Panc1 (cell line): ENCODE results near the gene GRIN2A. TPM values are rescaled to one million over a fixed set of nuclear protein-coding genes. Genes with fewer than 3 reads are reported as not detected.
A peak's percentile ranks its signal among the peaks of the same experiment; 100 is the strongest.

Experiments
- ATAC-seq: fragments of 200-7000 bp; cut with Tn5 transposase; 2 replicates; pipeline ENCODE4 v1.9.1; 2020; ENCODE audit warnings: mild to moderate bottlenecking, moderate library complexity
- BruUV-seq: library from RNA; stranded (reverse); fragments of 400-500 nt; replicated peaks from 2 replicates; lab custom pipeline; 2021; lab: Mats Ljungman, UMichigan
- CTCF ChIA-PET: fragments of 300-600 bp; sonication (Branson Sonifier 250); formaldehyde crosslinking; loops from one replicate; lab custom pipeline; 2022; ENCODE audit warnings: antibody characterized with exemption; lab: Charles Lee
- POLR2A ChIA-PET: fragments of 300-600 bp; sonication (Branson Sonifier 250); formaldehyde crosslinking; loops from one replicate; lab custom pipeline; 2022; ENCODE audit warnings: antibody characterized with exemption; lab: Charles Lee
- DNase-seq: peaks from one replicate; pipeline ENCODE4 v3.0.0-alpha.2; 2010; ENCODE audit warnings: low read depth, low spot score
- H3K27ac ChIP-seq: 2 replicates; pipeline ENCODE4 v1.5.1; 2011; ENCODE audit warnings: mild to moderate bottlenecking, low read length, inconsistent platforms
- H3K27me3 ChIP-seq: fragments of 200-500 bp; sonication (Bioruptor generic); 2 replicates; pipeline ENCODE4 v1.6.0; 2014; ENCODE audit warnings: low read length, inconsistent platforms; ENCODE audit not compliant: control insufficient read depth, insufficient read depth
- H3K36me3 ChIP-seq: fragments of 200-500 bp; sonication (Bioruptor generic); 2 replicates; pipeline ENCODE4 v1.5.1; 2014; ENCODE audit warnings: inconsistent platforms, mild to moderate bottlenecking, low read length, moderate library complexity; ENCODE audit not compliant: control insufficient read depth, insufficient read depth
- H3K4me1 ChIP-seq: 2 replicates; pipeline ENCODE4 v1.5.1; 2011; ENCODE audit warnings: inconsistent platforms, mild to moderate bottlenecking, low read length, moderate library complexity; ENCODE audit not compliant: control insufficient read depth, insufficient read depth
- H3K4me3 ChIP-seq, 2 experiments: 2 replicates each; pipeline ENCODE4 v1.5.1; 2011 to 2012; ENCODE audit warnings: low read depth in 2 of 2, low read length in 2 of 2, mild to moderate bottlenecking in 2 of 2, inconsistent platforms in 1 of 2, moderate library complexity in 1 of 2
- H3K9me3 ChIP-seq: fragments of 200-500 bp; sonication (Bioruptor generic); 2 replicates; pipeline ENCODE4 v1.5.1; 2014; ENCODE audit warnings: low read depth, mild to moderate bottlenecking, inconsistent platforms, low read length, moderate library complexity; ENCODE audit not compliant: control insufficient read depth, insufficient read depth
- POLR2AphosphoS5 ChIP-seq: IDR thresholded peaks from 2 replicates; pipeline ENCODE4 v1.6.1; 2012; ENCODE audit warnings: mild to moderate bottlenecking, low read depth, low read length, moderate library complexity
- SIN3A ChIP-seq: IDR thresholded peaks from 2 replicates; pipeline ENCODE4 v1.6.1; 2012; ENCODE audit warnings: low read depth, mild to moderate bottlenecking, low read length, moderate library complexity, borderline replicate concordance; ENCODE audit not compliant: insufficient read depth
- TCF7L2 ChIP-seq: IDR thresholded peaks from 2 replicates; pipeline ENCODE4 v1.6.1; 2011; ENCODE audit warnings: mild to moderate bottlenecking, low read depth, low read length, inconsistent platforms
- in situ Hi-C: cut with HindIII; loops from 2 replicates; pipeline ENCODE4 v1.10.0; 2016; ENCODE audit warnings: low sequenced_read_pairs, low pct_unique_long_range_greater_than_20kb
- intact Hi-C: fragments of 100-400 bp; cut with micrococcal nuclease; formaldehyde crosslinking; loops from one replicate; pipeline ENCODE4 v1.10.0; 2022; ENCODE audit not compliant: unreplicated experiment
- total RNA-seq: library from RNA; stranded (reverse); gene quantifications from one replicate; pipeline ENCODE4 v1.2.1, GENCODE V29; 2021; ENCODE audit not compliant: unreplicated experiment
- TF ChIP-seq, protein P1 (sequence below): fragments of 450-650 bp; IDR thresholded peaks from 2 replicates; pipeline ENCODE4 v1.5.1; 2017; ENCODE audit warnings: mild to moderate bottlenecking
- TF ChIP-seq, protein P2 (sequence below), 2 experiments: IDR thresholded peaks; 2 replicates each; pipeline ENCODE4 v1.6.1; 2011 to 2012; ENCODE audit warnings: low read depth in 2 of 2, control low read depth in 1 of 2, low read length in 1 of 2, mild to moderate bottlenecking in 1 of 2, moderate library complexity in 1 of 2; ENCODE audit not compliant: insufficient read depth in 1 of 2

Gene GRIN2A
- total RNA-seq, 1 experiment from 2014 or later = 12.3 TPM

DNA sequence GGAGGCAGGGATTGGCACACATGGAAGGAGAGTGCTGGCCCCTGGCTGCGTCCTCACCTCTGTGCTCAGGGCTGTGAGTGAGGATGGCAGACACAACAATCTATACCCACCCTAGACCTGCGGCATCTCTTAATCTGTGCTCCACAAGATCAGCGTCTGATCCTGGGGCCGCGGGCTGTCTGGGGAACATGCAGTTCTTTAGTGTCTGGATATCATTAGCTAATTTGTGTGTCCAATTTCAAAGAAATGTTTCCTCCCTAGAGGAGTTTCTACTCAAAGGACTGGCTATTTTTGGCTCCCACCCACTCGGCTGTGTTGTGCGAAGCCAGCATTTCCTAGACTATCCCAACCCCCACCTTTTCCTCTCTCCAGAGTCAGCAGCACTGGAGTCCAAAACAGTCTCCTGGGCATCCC, 93.8 kb downstream of the GRIN2A start:
- ChIA-PET CTCF (no interaction called here), POLR2A (no interaction called here)
- Histone ChIP-seq H3K4me3 (no peak overlapping the region), H3K27ac (peak overlapping the region; percentile 56), H3K27me3 (no peaks in the 10 kb centered on the region), H3K9me3 (peaks cover 7% of the 10 kb centered on the region; the same call in 1 of the 2 replicates), H3K36me3 (no peaks in the 10 kb centered on the region), H3K4me1 (peaks cover 21% of the 10 kb centered on the region)
- no peak for DNase-seq
- BruUV-seq = no TSS peak
- TF ChIP-seq, protein P1, sequence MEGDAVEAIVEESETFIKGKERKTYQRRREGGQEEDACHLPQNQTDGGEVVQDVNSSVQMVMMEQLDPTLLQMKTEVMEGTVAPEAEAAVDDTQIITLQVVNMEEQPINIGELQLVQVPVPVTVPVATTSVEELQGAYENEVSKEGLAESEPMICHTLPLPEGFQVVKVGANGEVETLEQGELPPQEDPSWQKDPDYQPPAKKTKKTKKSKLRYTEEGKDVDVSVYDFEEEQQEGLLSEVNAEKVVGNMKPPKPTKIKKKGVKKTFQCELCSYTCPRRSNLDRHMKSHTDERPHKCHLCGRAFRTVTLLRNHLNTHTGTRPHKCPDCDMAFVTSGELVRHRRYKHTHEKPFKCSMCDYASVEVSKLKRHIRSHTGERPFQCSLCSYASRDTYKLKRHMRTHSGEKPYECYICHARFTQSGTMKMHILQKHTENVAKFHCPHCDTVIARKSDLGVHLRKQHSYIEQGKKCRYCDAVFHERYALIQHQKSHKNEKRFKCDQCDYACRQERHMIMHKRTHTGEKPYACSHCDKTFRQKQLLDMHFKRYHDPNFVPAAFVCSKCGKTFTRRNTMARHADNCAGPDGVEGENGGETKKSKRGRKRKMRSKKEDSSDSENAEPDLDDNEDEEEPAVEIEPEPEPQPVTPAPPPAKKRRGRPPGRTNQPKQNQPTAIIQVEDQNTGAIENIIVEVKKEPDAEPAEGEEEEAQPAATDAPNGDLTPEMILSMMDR = no peak
- TF ChIP-seq SIN3A (no peak), POLR2AphosphoS5 (no peak), TCF7L2 (no peak)
- TF ChIP-seq, protein P2, sequence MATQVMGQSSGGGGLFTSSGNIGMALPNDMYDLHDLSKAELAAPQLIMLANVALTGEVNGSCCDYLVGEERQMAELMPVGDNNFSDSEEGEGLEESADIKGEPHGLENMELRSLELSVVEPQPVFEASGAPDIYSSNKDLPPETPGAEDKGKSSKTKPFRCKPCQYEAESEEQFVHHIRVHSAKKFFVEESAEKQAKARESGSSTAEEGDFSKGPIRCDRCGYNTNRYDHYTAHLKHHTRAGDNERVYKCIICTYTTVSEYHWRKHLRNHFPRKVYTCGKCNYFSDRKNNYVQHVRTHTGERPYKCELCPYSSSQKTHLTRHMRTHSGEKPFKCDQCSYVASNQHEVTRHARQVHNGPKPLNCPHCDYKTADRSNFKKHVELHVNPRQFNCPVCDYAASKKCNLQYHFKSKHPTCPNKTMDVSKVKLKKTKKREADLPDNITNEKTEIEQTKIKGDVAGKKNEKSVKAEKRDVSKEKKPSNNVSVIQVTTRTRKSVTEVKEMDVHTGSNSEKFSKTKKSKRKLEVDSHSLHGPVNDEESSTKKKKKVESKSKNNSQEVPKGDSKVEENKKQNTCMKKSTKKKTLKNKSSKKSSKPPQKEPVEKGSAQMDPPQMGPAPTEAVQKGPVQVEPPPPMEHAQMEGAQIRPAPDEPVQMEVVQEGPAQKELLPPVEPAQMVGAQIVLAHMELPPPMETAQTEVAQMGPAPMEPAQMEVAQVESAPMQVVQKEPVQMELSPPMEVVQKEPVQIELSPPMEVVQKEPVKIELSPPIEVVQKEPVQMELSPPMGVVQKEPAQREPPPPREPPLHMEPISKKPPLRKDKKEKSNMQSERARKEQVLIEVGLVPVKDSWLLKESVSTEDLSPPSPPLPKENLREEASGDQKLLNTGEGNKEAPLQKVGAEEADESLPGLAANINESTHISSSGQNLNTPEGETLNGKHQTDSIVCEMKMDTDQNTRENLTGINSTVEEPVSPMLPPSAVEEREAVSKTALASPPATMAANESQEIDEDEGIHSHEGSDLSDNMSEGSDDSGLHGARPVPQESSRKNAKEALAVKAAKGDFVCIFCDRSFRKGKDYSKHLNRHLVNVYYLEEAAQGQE (IDR thresholded peaks at IDR 0.05; ENCODE audit: insufficient read depth in 1 of 2, low read depth in 2 of 2, low read length in 1 of 2) = no peak
- in situ Hi-C loops = no loop called here
- ATAC-seq = no peak
- intact Hi-C loops = no loop called here

DNA sequence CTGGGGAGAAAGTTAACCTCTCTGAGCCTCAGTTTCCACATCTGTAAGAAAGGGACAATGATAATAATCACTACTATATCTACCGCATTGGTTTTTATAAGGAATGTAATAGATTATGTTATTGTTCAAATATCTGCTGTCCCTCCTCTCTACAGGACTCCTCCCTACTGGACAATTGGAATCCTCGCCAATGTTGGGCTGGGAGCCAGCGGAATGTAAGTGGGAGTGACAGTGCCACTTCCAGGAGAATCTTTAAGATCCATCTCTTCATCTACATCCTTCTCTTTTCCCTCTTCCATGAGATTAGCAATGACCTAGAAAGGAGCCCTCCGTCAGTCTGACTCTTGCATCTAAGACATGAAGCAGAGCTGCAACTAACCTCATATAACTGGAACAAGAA, 95.1 kb downstream of the GRIN2A start:
- Histone ChIP-seq H3K27me3 (no peaks in the 10 kb centered on the region), H3K27ac (peak overlapping the region; percentile 31; the same call in 1 of the 2 replicates), H3K4me1 (peaks cover 26% of the 10 kb centered on the region), H3K4me3 (no peak overlapping the region), H3K9me3 (peaks cover 7% of the 10 kb centered on the region; the same call in 1 of the 2 replicates), H3K36me3 (no peaks in the 10 kb centered on the region)
- intact Hi-C loops = no loop called here
- ATAC-seq (no peak), DNase-seq (no peak)
- TF ChIP-seq, protein P1 = no peak
- no peak for TF ChIP-seq POLR2AphosphoS5
- TF ChIP-seq SIN3A = no peak
- TF ChIP-seq, protein P2 (IDR thresholded peaks at IDR 0.05; ENCODE audit: insufficient read depth in 1 of 2, low read depth in 2 of 2, low read length in 1 of 2) = no peak
- no peak for TF ChIP-seq TCF7L2
- CTCF ChIA-PET = interaction anchor here (0.7 kb wide), 1 partner anchor 85 kb away, joined by 6 read pairs; no protein-coding TSS in a partner anchor
- POLR2A ChIA-PET = no interaction called here
- no TSS peak for BruUV-seq
- in situ Hi-C loops = no loop called here
